Right lobe of liver (tissue), 6 donors: ENCODE data around the gene MAN2B2. TPM values are rescaled to one million over a fixed set of nuclear protein-coding genes. Genes with fewer than 3 reads are reported as not detected.
A peak's percentile ranks its signal among the peaks of the same experiment; 100 is the strongest.

ENCODE experiments used
- ATAC-seq, 4 donors: fragments of 200-7000 bp; cut with Tn5 transposase; one replicate each; pipeline ENCODE4 v1.9.1; 2020; ENCODE audit warnings: mild to moderate bottlenecking in 4 of 4, moderate library complexity in 4 of 4
- DNase-seq, 3 donors: peaks; one replicate each; pipeline ENCODE4 v3.0.0-alpha.2; 2020
- H3K27ac ChIP-seq, 3 donors: fragments of 200-600 bp; one replicate each; pipeline ENCODE4 v1.8.0; 2022
- H3K27me3 ChIP-seq, 2 donors: fragments of 200-600 bp; one replicate each; pipeline ENCODE4 v1.8.0; 2022
- H3K36me3 ChIP-seq, 4 donors: fragments of 200-600 bp; sonication (generic) in 1 of 4; one replicate each; pipeline versions ENCODE4 v1.5.1 to v1.8.0; 2017 to 2022; ENCODE audit warnings: control low read depth in 1 of 4
- H3K4me1 ChIP-seq, 4 donors: fragments of 200-600 bp; sonication (generic) in 1 of 4; one replicate each; pipeline versions ENCODE4 v1.5.1 to v1.8.0; 2017 to 2022; ENCODE audit warnings: control low read depth in 1 of 4
- H3K4me3 ChIP-seq, 3 donors: fragments of 200-600 bp; one replicate each; pipeline ENCODE4 v1.8.0; 2022
- H3K9me3 ChIP-seq, 4 donors: fragments of 200-600 bp; sonication (generic) in 1 of 4; one replicate each; pipeline versions ENCODE4 v1.5.1 to v1.8.0; 2017 to 2022; ENCODE audit warnings: control low read depth in 1 of 4
- CTCF ChIP-seq, 4 donors: fragments of 200-600 bp in 3 of 4; fragments of 450-650 bp in 1 of 4; IDR thresholded peaks; one replicate each; pipeline versions ENCODE4 v1.5.1 to v1.8.0; 2016 to 2022; ENCODE audit warnings: antibody characterized with exemption in 4 of 4, mild to moderate bottlenecking in 2 of 4
- POLR2A ChIP-seq: fragments of 450-650 bp; IDR thresholded peaks from one replicate; pipeline ENCODE4 v1.6.1; 2017; ENCODE audit warnings: antibody characterized with exemption, mild to moderate bottlenecking
- WGBS: methylation state at CpG from one replicate; pipeline ENCODE4 v1.1.6; 2018; ENCODE audit warnings: low coverage, low lambda C conversion rate; ENCODE audit not compliant: insufficient coverage; ENCODE audit errors: missing lambda C conversion rate; 5-methylcytosine and 5-hydroxymethylcytosine counted together
- intact Hi-C, 2 donors: fragments of 100-400 bp; cut with DNase I; formaldehyde crosslinking; loops; one replicate each; pipeline versions ENCODE4 v1.11.2 to v1.14.1; 2022
- total RNA-seq, 6 experiments: library from RNA; depleted of rRNA in 2 of 6; stranded (reverse); fragments of >200 nt in 2 of 6; fragmentation: NEBNext Ultra II Directional in 3 of 6; extraction: Animal tissue kit (Norgen Biotek cat#: 25700) in 3 of 6; gene quantifications; one replicate each; pipeline versions ENCODE4 v1.1.0 to v1.2.4, GENCODE V29; 2016 to 2023
- donor health status: DM: no; HTN: yes; CAD: no.
- donor health status: DM: no; HTN: no; CAD: no.
- donor health status: DM: no; HTN: no; CAD: no.
- donor health status: DM: no; HTN: yes; CAD: no.
- donor health status: DM: no; HTN: yes; CAD: no.

The MAN2B2 gene
- total RNA-seq, 6 experiments from 2014 or later: 22.3 to 34.1 (median 27.5) TPM

DNA sequence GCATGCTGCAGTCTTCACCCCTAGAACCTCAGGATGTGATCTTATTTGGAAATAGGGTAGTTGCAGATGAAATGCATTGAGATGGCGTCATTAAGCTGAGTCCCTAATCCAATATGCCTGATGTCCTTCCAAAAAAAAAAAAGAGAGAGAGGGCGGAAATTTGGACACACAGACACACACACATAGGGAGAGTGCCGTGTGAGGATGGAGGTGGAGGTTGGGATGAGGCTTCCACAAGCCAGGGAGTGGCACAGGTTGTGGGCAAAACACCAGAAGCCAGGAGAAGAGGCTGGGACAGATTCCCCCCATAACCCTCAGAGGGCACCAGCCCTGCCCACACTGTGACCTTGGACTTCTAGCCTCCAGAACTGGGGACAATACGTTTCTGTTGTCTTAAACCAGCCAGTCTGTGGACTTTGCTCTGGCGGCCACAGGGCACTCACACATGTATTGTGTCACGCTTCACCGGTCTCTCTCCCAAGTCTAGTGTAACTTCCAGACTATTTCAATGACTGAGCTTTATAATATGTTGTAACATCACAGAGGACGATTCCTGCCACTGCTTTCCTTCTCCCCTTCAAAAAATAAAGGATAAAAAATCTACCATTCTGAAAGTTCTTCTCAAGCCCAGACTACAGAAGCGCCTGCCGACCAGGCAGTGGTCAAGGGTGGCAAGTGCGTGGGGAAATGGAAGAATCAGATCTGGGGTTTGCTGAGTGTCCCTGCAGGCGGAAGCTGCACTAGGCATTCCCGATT lies 35.8 kb upstream of the MAN2B2 start:
- Histone ChIP-seq H3K4me1 (no peaks in the 10 kb centered on the region), H3K4me3 (no peak overlapping the region), H3K9me3 (no peaks in the 10 kb centered on the region), H3K27me3 (no peaks in the 10 kb centered on the region), H3K36me3 (no peaks in the 10 kb centered on the region), H3K27ac (no peak overlapping the region)
- DNase-seq (no peak), ATAC-seq (peak in 2 of 4 donors; percentile 8 to 33)
- intact Hi-C loops: no loop called here
- TF ChIP-seq CTCF (IDR thresholded peaks at IDR 0.05): no peak
- TF ChIP-seq POLR2A: no peak
- 61% methylated on average over 10 of the region's 13 CpGs for WGBS

- Histone ChIP-seq H3K9me3 (no peaks in the 10 kb centered on the region), H3K27ac (no peak overlapping the region), H3K4me3 (no peak overlapping the region), H3K27me3 (no peaks in the 10 kb centered on the region), H3K4me1 (no peaks in the 10 kb centered on the region), H3K36me3 (no peaks in the 10 kb centered on the region)
- ATAC-seq: no peak
- no peak for DNase-seq
- intact Hi-C loops: loop anchor here in 1 of 2 donors (10.0 kb wide), 1 partner anchor 196 kb away; no protein-coding TSS in a partner anchor
- TF ChIP-seq POLR2A: no peak
- no peak for TF ChIP-seq CTCF (IDR thresholded peaks at IDR 0.05)
Observed at GRCh38 chr4:6540879-6541278, 34.1 kb upstream of the MAN2B2 start.

- Histone ChIP-seq H3K9me3 (no peaks in the 10 kb centered on the region), H3K36me3 (no peaks in the 10 kb centered on the region), H3K27me3 (peaks cover 0 to 6% of the 10 kb centered on the region in 2 donors), H3K27ac (no peak overlapping the region), H3K4me3 (no peak overlapping the region), H3K4me1 (no peaks in the 10 kb centered on the region)
- DNase-seq (no peak), ATAC-seq (no peak)
- TF ChIP-seq POLR2A (no peak), CTCF (IDR thresholded peaks at IDR 0.05) (no peak)
- 45% methylated on average over 5 of the region's 6 CpGs for WGBS
- intact Hi-C loops: loop anchor here in 1 of 2 donors (10.0 kb wide), 1 partner anchor 197 kb away; no protein-coding TSS in a partner anchor
Observed at GRCh38 chr4:6541789-6542188, 33.2 kb upstream of the MAN2B2 start.

GRCh38 chr4:6542951-6543350 lies 32.0 kb upstream of the MAN2B2 start:
- Histone ChIP-seq H3K27me3 (peaks cover 0 to 7% of the 10 kb centered on the region in 2 donors), H3K9me3 (no peaks in the 10 kb centered on the region), H3K36me3 (no peaks in the 10 kb centered on the region), H3K4me1 (no peaks in the 10 kb centered on the region), H3K4me3 (no peak overlapping the region), H3K27ac (no peak overlapping the region)
- intact Hi-C loops: loop anchor here in 1 of 2 donors (10.0 kb wide), 1 partner anchor 198 kb away; no protein-coding TSS in a partner anchor
- WGBS: 40% methylated on average over 5 of the region's 12 CpGs
- no peak for DNase-seq
- peak in 1 of 4 donors; percentile 24 for ATAC-seq
- TF ChIP-seq CTCF (IDR thresholded peaks at IDR 0.05) (no peak), POLR2A (no peak)
